Measurements from ENCODE around the gene BAIAP2. TPM values are rescaled to one million over a fixed set of nuclear protein-coding genes. Genes with fewer than 3 reads are reported as not detected.

Gene BAIAP2
- total and polyA plus RNA-seq, 2 of the 13 experiments (the other 11 are each of a cell fraction or from before 2014, with no cell fraction given), result 22.5 to 24.0 TPM

- TF ChIP-seq CAMTA2 (CRISPR knock-in tag; IDR thresholded peaks at IDR 0.05; ENCODE audit: borderline replicate concordance), result no peak
- no peak for TF ChIP-seq ZNF737 (CRISPR knock-in tag; IDR thresholded peaks at IDR 0.05; ENCODE audit: borderline replicate concordance)
- no peak for TF ChIP-seq ZNF7 (CRISPR knock-in tag; IDR thresholded peaks at IDR 0.05)
- TF ChIP-seq TRIM24 (CRISPR knock-in tag; IDR thresholded peaks at IDR 0.05), result no peak
- peak; percentile 77 for TF ChIP-seq NR2F2 (IDR thresholded peaks at IDR 0.05; ENCODE audit: borderline replicate concordance, low read depth)
- TF ChIP-seq ZNF777 (CRISPR knock-in tag; IDR thresholded peaks at IDR 0.05), result 0 out of 2 replicates have a peak, but pooled peaks have one; percentile 23
- no peak for TF ChIP-seq NBN (conservative IDR thresholded peaks at IDR 0.05)
- TF ChIP-seq E2F5 (CRISPR knock-in tag; conservative IDR thresholded peaks at IDR 0.05), result no peak
- peak; percentile 40; the same call in 1 of the 2 replicates for TF ChIP-seq ZNF350 (CRISPR knock-in tag; IDR thresholded peaks at IDR 0.05; ENCODE audit: borderline replicate concordance, low read depth)
- no peak for TF ChIP-seq FOXA1 (IDR thresholded peaks at IDR 0.05)
- TF ChIP-seq FOXA1 (CRISPR knock-in tag; IDR thresholded peaks at IDR 0.05), result no peak
- 0 out of 2 replicates have a peak, but pooled peaks have one; percentile 40 for TF ChIP-seq FOXK2 (IDR thresholded peaks at IDR 0.05)
- no peak for TF ChIP-seq HOXD1 (CRISPR knock-in tag; IDR thresholded peaks at IDR 0.05)
- no peak for TF ChIP-seq ZBTB25 (CRISPR knock-in tag; IDR thresholded peaks at IDR 0.05)
- no peak for TF ChIP-seq ZNF12 (CRISPR knock-in tag; IDR thresholded peaks at IDR 0.05)
- TF ChIP-seq ZNF362 (CRISPR knock-in tag; IDR thresholded peaks at IDR 0.05; ENCODE audit: borderline replicate concordance), result no peak
- TF ChIP-seq ZNF234 (CRISPR knock-in tag; conservative IDR thresholded peaks at IDR 0.05), result no peak
- no peak for TF ChIP-seq MYC (CRISPR knock-in tag; IDR thresholded peaks at IDR 0.05; ENCODE audit: borderline replicate concordance)
- no peak for TF ChIP-seq ZNF703 (CRISPR knock-in tag; IDR thresholded peaks at IDR 0.05; ENCODE audit: borderline replicate concordance)
- no peak for TF ChIP-seq ZBTB42 (CRISPR knock-in tag; IDR thresholded peaks at IDR 0.05)
- no peak for TF ChIP-seq ZNF770 (CRISPR knock-in tag; IDR thresholded peaks at IDR 0.05)
- no peak for TF ChIP-seq ZXDC (CRISPR knock-in tag; IDR thresholded peaks at IDR 0.05)
- TF ChIP-seq TOE1 (CRISPR knock-in tag; IDR thresholded peaks at IDR 0.05), result no peak
- no peak for TF ChIP-seq GFI1 (CRISPR knock-in tag; IDR thresholded peaks at IDR 0.05; ENCODE audit: borderline replicate concordance)
These were observed 8.9 kb downstream of the BAIAP2 start (continued) for GRCh38 chr17:81043725-81044427.
